Measurements from ENCODE around the gene U2AF2.

U2AF2 gene

GRCh38 chr19:55621205-55621672 lies 33.6 kb upstream of the U2AF2 start:
- no peak for TF ChIP-seq CTCF (IDR thresholded peaks at IDR 0.05; ENCODE audit: low read depth, low read length)
- no peak for DNase-seq (ENCODE audit: low read depth, low spot score)
- in situ Hi-C loops (cut with HindIII; ENCODE audit: low sequenced_read_pairs): no loop called here
- no peak overlapping the region for H3K4me3 ChIP-seq (ENCODE audit: low read depth, low read length)

- no peak for TF ChIP-seq CTCF (IDR thresholded peaks at IDR 0.05; ENCODE audit: low read depth, low read length)
- in situ Hi-C loops (cut with HindIII; ENCODE audit: low sequenced_read_pairs): no loop called here
- H3K4me3 ChIP-seq (ENCODE audit: low read depth, low read length): no peak overlapping the region
- DNase-seq (ENCODE audit: low read depth, low spot score): no peak
Observed at GRCh38 chr19:55621673-55622231, 33.1 kb upstream of the U2AF2 start.

GRCh38 chr19:55622242-55622969 lies 32.4 kb upstream of the U2AF2 start:
- no peak overlapping the region for H3K4me3 ChIP-seq (ENCODE audit: low read depth, low read length)
- in situ Hi-C loops (cut with HindIII; ENCODE audit: low sequenced_read_pairs): no loop called here
- TF ChIP-seq CTCF (IDR thresholded peaks at IDR 0.05; ENCODE audit: low read depth, low read length): no peak
- DNase-seq (ENCODE audit: low read depth, low spot score): no peak

- in situ Hi-C loops (cut with HindIII; ENCODE audit: low sequenced_read_pairs): no loop called here
- no peak for TF ChIP-seq CTCF (IDR thresholded peaks at IDR 0.05; ENCODE audit: low read depth, low read length)
- no peak overlapping the region for H3K4me3 ChIP-seq (ENCODE audit: low read depth, low read length)
- DNase-seq (ENCODE audit: low read depth, low spot score): no peak
Observed at GRCh38 chr19:55623130-55623529, 31.7 kb upstream of the U2AF2 start.

- H3K4me3 ChIP-seq (ENCODE audit: low read depth, low read length): peak overlapping the region; percentile 19
- TF ChIP-seq CTCF (IDR thresholded peaks at IDR 0.05; ENCODE audit: low read depth, low read length): no peak
- in situ Hi-C loops (cut with HindIII; ENCODE audit: low sequenced_read_pairs): no loop called here
Observed at GRCh38 chr19:55623561-55623960, 31.3 kb upstream of the U2AF2 start.

GRCh38 chr19:55624109-55625003 lies 30.5 kb upstream of the U2AF2 start, which contains the start of gene ZNF784:
Gene ZNF784, minus strand, starts transcription at chr19:55624566. Its CDS starts 5 bp downstream, at chr19:55624561.
- in situ Hi-C loops (cut with HindIII; ENCODE audit: low sequenced_read_pairs): no loop called here
- TF ChIP-seq CTCF (IDR thresholded peaks at IDR 0.05; ENCODE audit: low read depth, low read length): no peak
- peak within 1 kb of the TSS; percentile 70 for H3K4me3 ChIP-seq (ENCODE audit: low read depth, low read length)
- DNase-seq (ENCODE audit: low read depth, low spot score): peak; percentile 92

More at GRCh38 chr19:55623561-55623960, 31.3 kb upstream of the U2AF2 start:
- no peak for DNase-seq (ENCODE audit: low read depth, low spot score)
